Fibroblast of lung (primary cell): Measurements from ENCODE around the gene HYAL4.

Source experiments
- CTCF ChIP-seq, 2 donors: IDR thresholded peaks in 1 of 2; conservative IDR thresholded peaks in 1 of 2; 1 replicate in 1 of 2; 2 replicates in 1 of 2; pipeline ENCODE4 v1.5.1; 2011 to 2012; ENCODE audit warnings: low read length in 2 of 2, control low read depth in 1 of 2, inconsistent platforms in 1 of 2, low read depth in 1 of 2, mild to moderate bottlenecking in 1 of 2
- EZH2 ChIP-seq: IDR thresholded peaks from 2 replicates; pipeline ENCODE4 v1.5.1; 2012; ENCODE audit warnings: low read length, control low read depth, mild to moderate bottlenecking; ENCODE audit errors: missing control alignments

- TF ChIP-seq CTCF (conservative IDR thresholded peaks at IDR 0.05 in 1 of 2, IDR thresholded peaks at IDR 0.05 in 1 of 2; ENCODE audit: low read depth in 1 of 2, low read length in 2 of 2) = no peak
- no peak for TF ChIP-seq EZH2
Observed at GRCh38 chr7:123864436-123864835, 19.5 kb downstream of the HYAL4 start.
